HUES48 (cell line): ENCODE measurements around the gene MAPKAPK2.
A peak's percentile ranks its signal among the peaks of the same experiment; 100 is the strongest.

Experiments
- H3K27ac ChIP-seq: one replicate; pipeline ENCODE4 v1.7.0; 2013; ENCODE audit warnings: low read depth, low read length, inconsistent platforms
- H3K27me3 ChIP-seq: 2 replicates; pipeline ENCODE4 v1.6.1; 2013; ENCODE audit warnings: mild to moderate bottlenecking, low read length; ENCODE audit not compliant: control insufficient read depth, insufficient read depth
- H3K36me3 ChIP-seq: 2 replicates; pipeline ENCODE4 v1.6.1; 2013; ENCODE audit warnings: low read length; ENCODE audit not compliant: control insufficient read depth, insufficient read depth
- H3K4me1 ChIP-seq: 2 replicates; pipeline ENCODE4 v1.6.1; 2013; ENCODE audit warnings: mild to moderate bottlenecking, low read length; ENCODE audit not compliant: control insufficient read depth, insufficient read depth
- H3K4me3 ChIP-seq: 2 replicates; pipeline ENCODE4 v1.5.1; 2013; ENCODE audit warnings: mild to moderate bottlenecking, low read depth, low read length
- H3K9ac ChIP-seq: 2 replicates; pipeline ENCODE4 v1.6.1; 2013; ENCODE audit warnings: mild to moderate bottlenecking, low read depth, low read length, moderate library complexity
- H3K9me3 ChIP-seq: 2 replicates; pipeline ENCODE4 v1.6.1; 2013; ENCODE audit warnings: low read length; ENCODE audit not compliant: control insufficient read depth, insufficient read depth

Gene MAPKAPK2

GRCh38 chr1:206705726-206706297 is 21.1 kb downstream of the MAPKAPK2 start:
- Histone ChIP-seq H3K4me1 (peaks cover 84% of the 10 kb centered on the region), H3K9me3 (no peaks in the 10 kb centered on the region), H3K4me3 (no peak overlapping the region), H3K9ac (no peak overlapping the region), H3K36me3 (no peaks in the 10 kb centered on the region), H3K27me3 (no peaks in the 10 kb centered on the region), H3K27ac (peak overlapping the region; percentile 69)

GRCh38 chr1:206706298-206706791 is 21.6 kb downstream of the MAPKAPK2 start:
- Histone ChIP-seq H3K9ac (no peak overlapping the region), H3K9me3 (no peaks in the 10 kb centered on the region), H3K4me1 (peaks cover 84% of the 10 kb centered on the region), H3K36me3 (no peaks in the 10 kb centered on the region), H3K27ac (peak overlapping the region; percentile 0), H3K27me3 (no peaks in the 10 kb centered on the region), H3K4me3 (no peak overlapping the region)

GRCh38 chr1:206706806-206707366 is 22.2 kb downstream of the MAPKAPK2 start:
- Histone ChIP-seq H3K36me3 (no peaks in the 10 kb centered on the region), H3K27me3 (no peaks in the 10 kb centered on the region), H3K27ac (peak overlapping the region; percentile 0), H3K9me3 (no peaks in the 10 kb centered on the region), H3K4me1 (peaks cover 83% of the 10 kb centered on the region), H3K4me3 (no peak overlapping the region), H3K9ac (no peak overlapping the region)

- H3K36me3 ChIP-seq = no peaks in the 10 kb centered on the region
- peaks cover 71% of the 10 kb centered on the region for H3K4me1 ChIP-seq
- no peak overlapping the region for H3K9ac ChIP-seq
- no peak overlapping the region for H3K4me3 ChIP-seq
- H3K27me3 ChIP-seq = no peaks in the 10 kb centered on the region
- H3K9me3 ChIP-seq = no peaks in the 10 kb centered on the region
- peak overlapping the region; percentile 50 for H3K27ac ChIP-seq
These were observed 23.4 kb downstream of the MAPKAPK2 start for GRCh38 chr1:206708058-206708457.

GRCh38 chr1:206708882-206709281 is 24.2 kb downstream of the MAPKAPK2 start:
- peaks cover 63% of the 10 kb centered on the region for H3K4me1 ChIP-seq
- no peak overlapping the region for H3K9ac ChIP-seq
- no peak overlapping the region for H3K4me3 ChIP-seq
- no peaks in the 10 kb centered on the region for H3K9me3 ChIP-seq
- no peaks in the 10 kb centered on the region for H3K36me3 ChIP-seq
- H3K27ac ChIP-seq = peak overlapping the region; percentile 19
- no peaks in the 10 kb centered on the region for H3K27me3 ChIP-seq

- Histone ChIP-seq H3K4me1 (peaks cover 59% of the 10 kb centered on the region), H3K9ac (no peak overlapping the region), H3K27ac (peak overlapping the region; percentile 19)
These were observed 24.6 kb downstream of the MAPKAPK2 start for GRCh38 chr1:206709322-206709721.

GRCh38 chr1:206709772-206710459 is 25.2 kb downstream of the MAPKAPK2 start:
- Histone ChIP-seq H3K36me3 (no peaks in the 10 kb centered on the region), H3K9me3 (no peaks in the 10 kb centered on the region), H3K9ac (no peak overlapping the region), H3K27ac (peak overlapping the region; percentile 19), H3K4me3 (no peak overlapping the region), H3K27me3 (no peaks in the 10 kb centered on the region), H3K4me1 (peaks cover 53% of the 10 kb centered on the region)

More at GRCh38 chr1:206709322-206709721, 24.6 kb downstream of the MAPKAPK2 start:
- Histone ChIP-seq H3K36me3 (no peaks in the 10 kb centered on the region), H3K9me3 (no peaks in the 10 kb centered on the region), H3K4me3 (no peak overlapping the region), H3K27me3 (no peaks in the 10 kb centered on the region)

- Histone ChIP-seq H3K9me3 (no peaks in the 10 kb centered on the region), H3K4me3 (no peak overlapping the region), H3K4me1 (peaks cover 48% of the 10 kb centered on the region), H3K27ac (no peak overlapping the region), H3K36me3 (no peaks in the 10 kb centered on the region), H3K9ac (no peak overlapping the region), H3K27me3 (no peaks in the 10 kb centered on the region)
These were observed 25.7 kb downstream of the MAPKAPK2 start for GRCh38 chr1:206710460-206710823.

GRCh38 chr1:206713070-206713469 is 28.4 kb downstream of the MAPKAPK2 start:
- Histone ChIP-seq H3K27ac (no peak overlapping the region), H3K4me3 (no peak overlapping the region), H3K27me3 (no peaks in the 10 kb centered on the region), H3K9ac (no peak overlapping the region), H3K36me3 (no peaks in the 10 kb centered on the region), H3K9me3 (no peaks in the 10 kb centered on the region), H3K4me1 (peaks cover 22% of the 10 kb centered on the region)

GRCh38 chr1:206713910-206714312 is 29.2 kb downstream of the MAPKAPK2 start:
- no peaks in the 10 kb centered on the region for H3K9me3 ChIP-seq
- no peak overlapping the region for H3K4me3 ChIP-seq
- H3K4me1 ChIP-seq = peaks cover 13% of the 10 kb centered on the region
- no peaks in the 10 kb centered on the region for H3K27me3 ChIP-seq
- no peaks in the 10 kb centered on the region for H3K36me3 ChIP-seq
- H3K9ac ChIP-seq = no peak overlapping the region
- H3K27ac ChIP-seq = no peak overlapping the region

- H3K9ac ChIP-seq = no peak overlapping the region
- no peak overlapping the region for H3K4me3 ChIP-seq
- H3K9me3 ChIP-seq = no peaks in the 10 kb centered on the region
- no peaks in the 10 kb centered on the region for H3K27me3 ChIP-seq
- peaks cover 8% of the 10 kb centered on the region for H3K4me1 ChIP-seq
- no peak overlapping the region for H3K27ac ChIP-seq
- H3K36me3 ChIP-seq = no peaks in the 10 kb centered on the region
These were observed 29.8 kb downstream of the MAPKAPK2 start for GRCh38 chr1:206714331-206715058.
